ENCODE measurements around the gene FAM43B. TPM values are rescaled to one million over a fixed set of nuclear protein-coding genes. Genes with fewer than 3 reads are reported as not detected.
A peak's percentile ranks its signal among the peaks of the same experiment; 100 is the strongest.

FAM43B gene
- total RNA-seq, 1 donor from 2014 or later: not detected

DNA sequence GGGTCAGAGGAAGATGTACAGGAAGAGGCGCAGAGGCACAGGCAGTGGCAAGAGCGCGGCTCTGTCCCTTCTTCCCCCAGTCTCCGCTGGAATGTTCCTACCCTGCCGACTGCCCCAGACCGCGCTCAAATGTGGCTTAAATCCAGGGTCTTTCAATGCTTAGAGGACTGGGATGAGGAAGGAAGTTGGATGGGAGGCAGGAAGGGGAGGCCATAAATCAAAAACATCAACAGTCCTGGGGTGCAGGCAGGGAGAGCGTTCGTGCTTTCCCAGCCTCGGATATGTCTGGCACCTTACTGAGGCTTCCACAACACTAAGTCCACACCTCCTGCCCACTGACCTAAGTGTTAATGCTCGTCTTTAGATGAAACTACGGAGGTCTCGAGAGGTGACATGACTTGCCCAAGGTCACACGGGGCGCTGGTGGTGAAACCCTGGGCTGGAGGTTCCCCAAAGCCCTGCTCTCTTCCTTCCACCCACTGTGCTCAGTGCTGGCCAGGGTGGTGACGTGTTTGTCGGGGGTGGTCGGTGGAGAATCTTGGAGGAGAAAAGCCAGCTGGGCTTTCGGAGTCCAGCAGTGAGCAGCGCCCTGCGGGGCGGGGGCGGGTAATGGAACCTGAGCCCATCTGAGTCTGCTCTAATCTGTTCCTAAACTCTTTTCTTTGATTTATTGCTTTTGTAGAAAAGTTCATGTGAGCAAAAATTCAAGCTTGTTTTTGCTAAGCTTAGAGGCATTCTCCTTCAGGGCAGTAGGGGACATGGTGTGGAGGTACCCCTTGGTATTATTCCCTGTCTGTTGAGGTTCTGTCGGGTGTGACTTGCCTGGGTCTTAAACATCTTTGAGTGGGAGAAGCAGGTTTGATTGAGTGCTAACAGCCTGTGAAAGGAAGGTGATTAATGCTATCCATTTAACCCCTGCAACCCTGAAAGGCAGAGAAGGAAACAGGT, 37.2 kb downstream of the FAM43B start:
- DNase-seq (ENCODE audit: low read depth in 2 of 2): peak; percentile 48 to 84

GRCh38 chr1:20590306-20590777, 38.0 kb downstream of the FAM43B start:
- no peak for DNase-seq (ENCODE audit: low read depth in 2 of 2)

DNA sequence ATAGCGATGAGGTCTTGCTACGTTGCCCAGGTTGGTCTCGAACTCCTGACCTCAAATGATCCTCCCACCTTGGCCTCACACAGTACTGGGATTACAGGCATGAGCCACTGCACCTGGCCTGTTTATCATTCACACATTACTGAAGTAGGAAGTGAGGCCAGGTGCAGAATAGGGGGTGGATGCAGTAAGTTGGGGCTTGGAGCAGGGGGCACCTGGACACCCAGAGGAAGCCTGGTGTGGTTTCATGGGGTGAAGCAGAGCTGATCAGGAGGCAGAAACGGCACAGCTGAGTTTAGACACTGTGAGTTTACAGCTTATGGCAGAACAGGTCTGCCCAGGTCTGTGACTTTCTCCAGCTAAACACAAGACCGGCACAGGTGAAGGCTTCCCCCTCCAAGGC, 41.4 kb downstream of the FAM43B start:
- no peak for DNase-seq (ENCODE audit: low read depth in 2 of 2)

DNA sequence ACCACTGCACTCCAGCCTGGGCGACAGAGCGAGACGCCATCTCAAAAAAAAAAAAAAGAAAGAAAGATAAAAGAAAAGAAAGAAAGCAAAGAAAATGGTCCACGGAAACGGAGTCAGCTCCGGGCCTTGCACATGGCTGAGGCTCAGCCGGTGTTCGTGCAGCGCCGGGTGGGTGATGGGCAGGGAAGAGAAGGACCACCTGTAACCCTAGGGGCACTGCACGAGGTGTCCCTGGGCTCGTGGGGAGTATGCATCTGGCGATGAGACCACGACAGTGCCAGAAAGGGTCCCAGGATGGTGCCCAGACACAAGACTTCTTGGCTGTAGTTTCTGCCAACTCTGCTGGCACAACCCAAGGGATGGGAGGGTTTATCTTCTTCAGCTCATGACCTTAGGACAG, 42.4 kb downstream of the FAM43B start:
- no peak for DNase-seq (ENCODE audit: low read depth in 2 of 2)

DNA sequence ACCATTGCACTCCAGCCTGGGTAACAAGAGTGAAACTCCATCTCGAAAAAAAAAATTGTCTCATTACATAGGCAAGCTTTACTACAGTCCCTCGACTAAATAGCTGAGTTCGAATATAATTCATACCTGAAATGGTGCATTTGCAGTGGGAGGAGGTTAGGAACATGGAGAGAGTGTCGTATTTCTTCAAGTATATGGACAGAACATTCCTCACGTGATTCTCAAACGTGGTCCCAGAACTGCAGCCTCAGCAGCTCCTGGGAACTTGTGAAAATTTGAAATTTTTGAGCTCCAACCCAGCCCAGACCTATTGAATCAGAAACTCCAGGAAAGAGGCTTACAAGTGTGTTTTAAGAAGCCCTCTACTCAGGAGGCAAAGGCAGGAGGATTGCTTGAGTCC, 43.7 kb downstream of the FAM43B start:
- DNase-seq (ENCODE audit: low read depth in 2 of 2): no peak

GRCh38 chr1:20597650-20598049, 45.3 kb downstream of the FAM43B start:
- DNase-seq (ENCODE audit: low read depth in 2 of 2): peak in 1 of 2 donors; percentile 45

DNA sequence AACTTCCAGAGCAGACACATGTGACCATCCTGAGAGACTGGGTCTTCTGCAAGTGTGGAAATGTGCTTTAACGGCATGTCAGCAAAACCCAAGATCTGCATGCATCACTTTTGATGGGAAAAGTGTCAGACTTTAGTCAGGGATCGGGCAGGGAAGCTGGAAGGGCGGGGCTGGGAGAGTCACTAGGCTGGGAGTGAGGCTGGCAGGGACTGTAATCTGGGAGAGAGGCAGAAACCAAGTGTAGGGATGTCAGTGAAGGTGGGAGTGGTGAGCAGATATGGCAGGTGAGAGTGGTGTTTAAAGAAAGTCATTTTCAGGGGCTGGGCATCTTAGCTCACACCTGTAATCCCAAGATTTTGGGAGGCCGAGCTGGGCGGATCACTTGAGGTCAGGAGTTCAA, 47.8 kb downstream of the FAM43B start:
- DNase-seq (ENCODE audit: low read depth in 2 of 2): no peak

- peak in 1 of 2 donors; percentile 70 for DNase-seq (ENCODE audit: low read depth in 2 of 2)
Measured at GRCh38 chr1:20601129-20601825, 48.9 kb downstream of the FAM43B start.

- DNase-seq (ENCODE audit: low read depth in 2 of 2): no peak
Measured at GRCh38 chr1:20602851-20603450, 50.6 kb downstream of the FAM43B start.

GRCh38 chr1:20603504-20604464, 51.4 kb downstream of the FAM43B start:
- peak in 1 of 2 donors; percentile 21 for DNase-seq (ENCODE audit: low read depth in 2 of 2)

Other genes starting within 250 kb of the FAM43B start
- gene CAMK2N1, start 66.4 kb upstream of the FAM43B start, total RNA-seq: 0.40 and 0.87 TPM in 2 replicates
- 20.3 and 30.2 TPM in 2 replicates for gene MUL1, start 44.4 kb upstream of the FAM43B start, total RNA-seq
- gene CDA, start 36.5 kb downstream of the FAM43B start, total RNA-seq: 0.65 and 1.6 TPM in 2 replicates
- gene PINK1, start 80.9 kb downstream of the FAM43B start, total RNA-seq: 50.8 and 93.7 TPM in 2 replicates
- gene DDOST, start 108.8 kb downstream of the FAM43B start, total RNA-seq: 228 and 257 TPM in 2 replicates
- 17.3 and 19.6 TPM in 2 replicates for gene KIF17, start 165.4 kb downstream of the FAM43B start, total RNA-seq
- 0.20 and 0.44 TPM in 2 replicates for gene SH2D5, start 180.1 kb downstream of the FAM43B start, total RNA-seq
- 142 and 193 TPM in 2 replicates for gene HP1BP3, start 234.7 kb downstream of the FAM43B start, total RNA-seq